T-helper 1 cell treated with Interleukin-12 subunit alpha and Interleukin-12 subunit beta and Interleukin-4 antibody, amounts not matched to agents 30 μg/mL and 1 μg/mL, for 36 hours (primary cell): ENCODE data around the gene PLXNC1.
A peak's percentile ranks its signal among the peaks of the same experiment; 100 is the strongest.

ENCODE experiments used
- H3K27ac Mint-ChIP-seq: one replicate; pipeline ENCODE4 v1.8.0; 2021; ENCODE audit warnings: mild to moderate bottlenecking, mixed read lengths
- H3K27me3 Mint-ChIP-seq: one replicate; pipeline ENCODE4 v1.8.0; 2021; ENCODE audit warnings: low read depth, mixed read lengths
- H3K36me3 Mint-ChIP-seq: one replicate; pipeline ENCODE4 v1.8.0; 2021; ENCODE audit warnings: low read depth, mixed read lengths
- H3K4me1 Mint-ChIP-seq: one replicate; pipeline ENCODE4 v1.8.0; 2021; ENCODE audit warnings: low read depth, mixed read lengths
- H3K4me3 Mint-ChIP-seq: one replicate; pipeline ENCODE4 v1.8.0; 2021; ENCODE audit warnings: mild to moderate bottlenecking, moderate library complexity, mixed read lengths
- H3K9me3 Mint-ChIP-seq: one replicate; pipeline ENCODE4 v1.8.0; 2021; ENCODE audit warnings: mixed read lengths

Gene PLXNC1

GRCh38 chr12:94255428-94255827, 107.1 kb downstream of the PLXNC1 start:
- no peak overlapping the region for H3K27ac Mint-ChIP-seq

GRCh38 chr12:94258593-94258992, 110.2 kb downstream of the PLXNC1 start:
- Mint-ChIP-seq H3K4me3 (no peak overlapping the region), H3K4me1 (peaks cover 21% of the 10 kb centered on the region), H3K27me3 (no peaks in the 10 kb centered on the region), H3K36me3 (peaks cover 40% of the 10 kb centered on the region), H3K27ac (no peak overlapping the region), H3K9me3 (no peaks in the 10 kb centered on the region)

More at GRCh38 chr12:94255428-94255827, 107.1 kb downstream of the PLXNC1 start:
- H3K9me3 Mint-ChIP-seq: no peaks in the 10 kb centered on the region
- no peaks in the 10 kb centered on the region for H3K27me3 Mint-ChIP-seq
- H3K4me3 Mint-ChIP-seq: no peak overlapping the region
- H3K36me3 Mint-ChIP-seq: peaks cover 42% of the 10 kb centered on the region
- H3K4me1 Mint-ChIP-seq: peaks cover 5% of the 10 kb centered on the region

GRCh38 chr12:94260017-94260416, 111.6 kb downstream of the PLXNC1 start:
- no peaks in the 10 kb centered on the region for H3K27me3 Mint-ChIP-seq
- H3K4me1 Mint-ChIP-seq: peaks cover 33% of the 10 kb centered on the region
- H3K4me3 Mint-ChIP-seq: no peak overlapping the region
- H3K27ac Mint-ChIP-seq: no peak overlapping the region
- H3K36me3 Mint-ChIP-seq: peaks cover 43% of the 10 kb centered on the region
- H3K9me3 Mint-ChIP-seq: no peaks in the 10 kb centered on the region

- peaks cover 35% of the 10 kb centered on the region for H3K4me1 Mint-ChIP-seq
- no peaks in the 10 kb centered on the region for H3K27me3 Mint-ChIP-seq
- H3K4me3 Mint-ChIP-seq: no peak overlapping the region
- H3K27ac Mint-ChIP-seq: no peak overlapping the region
- peaks cover 45% of the 10 kb centered on the region for H3K36me3 Mint-ChIP-seq
- no peaks in the 10 kb centered on the region for H3K9me3 Mint-ChIP-seq
Observed at GRCh38 chr12:94260717-94261116, 112.3 kb downstream of the PLXNC1 start.

- peaks cover 37% of the 10 kb centered on the region for H3K4me1 Mint-ChIP-seq
- H3K4me3 Mint-ChIP-seq: no peak overlapping the region
- H3K27me3 Mint-ChIP-seq: no peaks in the 10 kb centered on the region
- peaks cover 45% of the 10 kb centered on the region for H3K36me3 Mint-ChIP-seq
- H3K27ac Mint-ChIP-seq: no peak overlapping the region
- H3K9me3 Mint-ChIP-seq: no peaks in the 10 kb centered on the region
Observed at GRCh38 chr12:94261119-94261518, 112.7 kb downstream of the PLXNC1 start.

GRCh38 chr12:94261786-94262185, 113.4 kb downstream of the PLXNC1 start:
- Mint-ChIP-seq H3K27me3 (no peaks in the 10 kb centered on the region), H3K27ac (peak overlapping the region; percentile 94), H3K4me3 (peak overlapping the region; percentile 74), H3K36me3 (peaks cover 45% of the 10 kb centered on the region), H3K4me1 (peaks cover 36% of the 10 kb centered on the region), H3K9me3 (no peaks in the 10 kb centered on the region)

GRCh38 chr12:94262228-94263010, 114.0 kb downstream of the PLXNC1 start:
- H3K9me3 Mint-ChIP-seq: no peaks in the 10 kb centered on the region
- H3K4me3 Mint-ChIP-seq: peak overlapping the region; percentile 74
- peaks cover 46% of the 10 kb centered on the region for H3K36me3 Mint-ChIP-seq
- peaks cover 39% of the 10 kb centered on the region for H3K4me1 Mint-ChIP-seq
- no peaks in the 10 kb centered on the region for H3K27me3 Mint-ChIP-seq
- peak overlapping the region; percentile 94 for H3K27ac Mint-ChIP-seq

GRCh38 chr12:94263011-94263811, 114.8 kb downstream of the PLXNC1 start:
- Mint-ChIP-seq H3K27ac (peak overlapping the region; percentile 94), H3K36me3 (peaks cover 48% of the 10 kb centered on the region), H3K27me3 (no peaks in the 10 kb centered on the region), H3K9me3 (no peaks in the 10 kb centered on the region), H3K4me3 (peak overlapping the region; percentile 74), H3K4me1 (peaks cover 47% of the 10 kb centered on the region)

- peak overlapping the region; percentile 94 for H3K27ac Mint-ChIP-seq
- peaks cover 51% of the 10 kb centered on the region for H3K4me1 Mint-ChIP-seq
- H3K27me3 Mint-ChIP-seq: no peaks in the 10 kb centered on the region
- no peaks in the 10 kb centered on the region for H3K9me3 Mint-ChIP-seq
- H3K36me3 Mint-ChIP-seq: peaks cover 50% of the 10 kb centered on the region
- peak overlapping the region; percentile 74 for H3K4me3 Mint-ChIP-seq
Observed at GRCh38 chr12:94263905-94264561, 115.7 kb downstream of the PLXNC1 start.

GRCh38 chr12:94264736-94265485, 116.5 kb downstream of the PLXNC1 start:
- no peak overlapping the region for H3K4me3 Mint-ChIP-seq
- H3K27ac Mint-ChIP-seq: no peak overlapping the region
- no peaks in the 10 kb centered on the region for H3K9me3 Mint-ChIP-seq
- H3K27me3 Mint-ChIP-seq: no peaks in the 10 kb centered on the region
- peaks cover 53% of the 10 kb centered on the region for H3K36me3 Mint-ChIP-seq
- peaks cover 59% of the 10 kb centered on the region for H3K4me1 Mint-ChIP-seq

- no peaks in the 10 kb centered on the region for H3K9me3 Mint-ChIP-seq
- no peak overlapping the region for H3K4me3 Mint-ChIP-seq
- no peak overlapping the region for H3K27ac Mint-ChIP-seq
- H3K4me1 Mint-ChIP-seq: peaks cover 65% of the 10 kb centered on the region
- no peaks in the 10 kb centered on the region for H3K27me3 Mint-ChIP-seq
- H3K36me3 Mint-ChIP-seq: peaks cover 49% of the 10 kb centered on the region
Observed at GRCh38 chr12:94265539-94265938, 117.2 kb downstream of the PLXNC1 start.

- peaks cover 67% of the 10 kb centered on the region for H3K4me1 Mint-ChIP-seq
- peaks cover 47% of the 10 kb centered on the region for H3K36me3 Mint-ChIP-seq
- no peak overlapping the region for H3K4me3 Mint-ChIP-seq
- H3K27me3 Mint-ChIP-seq: no peaks in the 10 kb centered on the region
- no peak overlapping the region for H3K27ac Mint-ChIP-seq
- no peaks in the 10 kb centered on the region for H3K9me3 Mint-ChIP-seq
Observed at GRCh38 chr12:94265966-94266745, 117.8 kb downstream of the PLXNC1 start.

- Mint-ChIP-seq H3K36me3 (peaks cover 52% of the 10 kb centered on the region), H3K4me3 (no peak overlapping the region), H3K9me3 (no peaks in the 10 kb centered on the region), H3K27ac (no peak overlapping the region), H3K27me3 (no peaks in the 10 kb centered on the region), H3K4me1 (peaks cover 69% of the 10 kb centered on the region)
Observed at GRCh38 chr12:94266796-94267536, 118.6 kb downstream of the PLXNC1 start.
